Measurements from ENCODE around the gene PRAMEF33.
A peak's percentile ranks its signal among the peaks of the same experiment; 100 is the strongest.
"Not testable (repeated sequence)": the region's sequence is repeated elsewhere in the genome, so short reads cannot be mapped to it uniquely, and the experiment has no call there.

GRCh38 chr1:13356774-13357173 is 53.4 kb downstream of the PRAMEF33 start:
- TF ChIP-seq CTCF (IDR thresholded peaks at IDR 0.05) = peak in 2 of 3 experiments; percentile 34 to 45
- TF ChIP-seq POLR2A (IDR thresholded peaks at IDR 0.05); POLR2AphosphoS5 (IDR thresholded peaks at IDR 0.05; ENCODE audit: insufficient read depth in 1 of 2, low read depth in 1 of 2): not testable (repeated sequence)

All from vagina (tissue), 2 donors.